ENCODE measurements around the gene TRIP4. TPM values are rescaled to one million over a fixed set of nuclear protein-coding genes. Genes with fewer than 3 reads are reported as not detected.

TRIP4 gene
- total RNA-seq (29.8 and 31.1 TPM in 2 replicates), polyA plus RNA-seq (9.4 and 10.9 TPM in 2 replicates), polyA minus RNA-seq (20.1 and 30.1 TPM in 2 replicates), Bru-seq, nascent RNA (percentile 76 among the genes with signal in this experiment), BruChase-seq, experiment 1, labeled RNA remaining after a 6-hour chase (percentile 66 among the genes with signal in this experiment), BruChase-seq, experiment 2, labeled RNA remaining after a 2-hour chase (percentile 69 among the genes with signal in this experiment)
- 19.5 and 20.1 TPM in 2 replicates for polyA plus RNA-seq (2011; cell fraction: cytosol; rRNA removed)
- 20.3 and 27.1 TPM in 2 replicates for polyA plus RNA-seq (2011; cell fraction: nucleus; rRNA removed)
- polyA plus RNA-seq (2012) = 28.2 and 35.6 TPM in 2 replicates
- 6.2 TPM for polyA minus RNA-seq (2011; cell fraction: cytosol; rRNA and poly(A)+ RNA removed)
- 21.2 and 22.6 TPM in 2 replicates for polyA minus RNA-seq (2011; cell fraction: nucleus; rRNA and poly(A)+ RNA removed)
- long read RNA-seq, transcript TRIP4-201 (13 exons, 2,045 nt) = major isoform, 56 of 76 reads
- long read RNA-seq, partial matches to known transcripts = 3 of 76 reads
- long read RNA-seq, other reads (novel, unspliced or antisense) = 15 of 76 reads

DNA sequence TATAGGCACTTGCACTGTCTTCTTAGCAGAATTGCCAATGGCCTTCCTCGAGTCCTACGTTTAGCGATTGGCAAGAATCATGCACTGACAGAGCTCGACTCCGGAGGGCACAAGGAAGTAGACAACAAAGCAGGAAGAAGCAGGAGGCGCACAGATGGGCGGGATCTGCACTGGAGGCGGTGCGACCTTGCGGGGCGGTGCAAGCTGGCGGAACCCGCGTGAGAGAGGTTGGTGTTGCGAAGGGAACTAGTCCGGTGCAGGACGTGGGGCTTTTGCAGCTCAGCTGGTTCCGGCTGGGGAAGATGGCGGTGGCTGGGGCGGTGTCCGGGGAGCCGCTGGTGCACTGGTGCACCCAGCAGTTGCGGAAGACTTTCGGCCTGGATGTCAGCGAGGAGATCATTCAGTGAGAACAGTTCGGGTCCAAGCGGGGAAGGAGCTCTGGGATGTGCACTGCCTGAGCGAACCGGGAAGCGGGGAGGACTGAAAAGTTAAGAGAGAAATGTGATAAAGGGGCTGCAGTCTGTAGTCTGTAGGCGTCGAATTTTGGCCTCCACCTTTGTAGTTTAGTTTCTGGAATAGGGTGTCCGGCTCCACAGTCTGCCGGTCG lies at the start of gene TRIP4:
Gene TRIP4, plus strand, starts transcription at position 275 of the 607 bp plus-strand sequence. Its CDS starts 28 bp downstream, at position 303.
- H3K9me3 ChIP-seq (replicated peaks; ENCODE audit: control insufficient read depth, insufficient read depth, low read length) = no peaks in the 10 kb centered on the region
- TF ChIP-seq FOS (IDR thresholded peaks at IDR 0.05; ENCODE audit: borderline replicate concordance, insufficient read depth, low read length) (no peak), POLR2AphosphoS5 (IDR thresholded peaks at IDR 0.05; ENCODE audit: insufficient read depth, low read depth, low read length) (peak; percentile 98), POLR2A (IDR thresholded peaks at IDR 0.05; ENCODE audit: low read depth, low read length) (peak; percentile 94), JUN (IDR thresholded peaks at IDR 0.05; ENCODE audit: borderline replicate concordance, insufficient read depth, insufficient read length, low read depth) (no peak), GATA2 (IDR thresholded peaks at IDR 0.05; ENCODE audit: insufficient read depth, insufficient read length, low read depth, low read length) (no peak), MYC (IDR thresholded peaks at IDR 0.05; ENCODE audit: low read depth, low read length) (peak; percentile 47), EZH2 (IDR thresholded peaks at IDR 0.05; ENCODE audit: borderline replicate concordance, low read depth, low read length, severe bottlenecking) (no peak)
- TF ChIP-seq, protein P1, sequence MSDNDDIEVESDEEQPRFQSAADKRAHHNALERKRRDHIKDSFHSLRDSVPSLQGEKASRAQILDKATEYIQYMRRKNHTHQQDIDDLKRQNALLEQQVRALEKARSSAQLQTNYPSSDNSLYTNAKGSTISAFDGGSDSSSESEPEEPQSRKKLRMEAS (IDR thresholded peaks at IDR 0.05; ENCODE audit: insufficient read depth, insufficient read length) = peak; percentile 23
- TF ChIP-seq, protein P2, sequence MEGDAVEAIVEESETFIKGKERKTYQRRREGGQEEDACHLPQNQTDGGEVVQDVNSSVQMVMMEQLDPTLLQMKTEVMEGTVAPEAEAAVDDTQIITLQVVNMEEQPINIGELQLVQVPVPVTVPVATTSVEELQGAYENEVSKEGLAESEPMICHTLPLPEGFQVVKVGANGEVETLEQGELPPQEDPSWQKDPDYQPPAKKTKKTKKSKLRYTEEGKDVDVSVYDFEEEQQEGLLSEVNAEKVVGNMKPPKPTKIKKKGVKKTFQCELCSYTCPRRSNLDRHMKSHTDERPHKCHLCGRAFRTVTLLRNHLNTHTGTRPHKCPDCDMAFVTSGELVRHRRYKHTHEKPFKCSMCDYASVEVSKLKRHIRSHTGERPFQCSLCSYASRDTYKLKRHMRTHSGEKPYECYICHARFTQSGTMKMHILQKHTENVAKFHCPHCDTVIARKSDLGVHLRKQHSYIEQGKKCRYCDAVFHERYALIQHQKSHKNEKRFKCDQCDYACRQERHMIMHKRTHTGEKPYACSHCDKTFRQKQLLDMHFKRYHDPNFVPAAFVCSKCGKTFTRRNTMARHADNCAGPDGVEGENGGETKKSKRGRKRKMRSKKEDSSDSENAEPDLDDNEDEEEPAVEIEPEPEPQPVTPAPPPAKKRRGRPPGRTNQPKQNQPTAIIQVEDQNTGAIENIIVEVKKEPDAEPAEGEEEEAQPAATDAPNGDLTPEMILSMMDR (IDR thresholded peaks at IDR 0.05; ENCODE audit: extremely low read depth in 1 of 2, insufficient read depth in 1 of 2, low read depth in 1 of 2, low read length in 2 of 2) = no peak
- no peaks in the 10 kb centered on the region for H3K9me1 ChIP-seq (replicated peaks; ENCODE audit: control insufficient read depth, extremely low read depth, insufficient read depth, low read length)
- H3K36me3 ChIP-seq (ENCODE audit: control insufficient read depth in 2 of 2, extremely low read depth in 1 of 2, insufficient read depth in 2 of 2, low read length in 2 of 2) = no peaks in the 10 kb centered on the region
- BruUV-seq (replicated peaks) = no TSS peak
- H3K4me3 ChIP-seq (replicated peaks in 1 of 3; ENCODE audit: insufficient read depth in 1 of 3, low read depth in 1 of 3, low read length in 3 of 3) = peak within 1 kb of the TSS; percentile 41 to 92 (median 89)
- intact Hi-C loops (cut with micrococcal nuclease) = loop anchor here (1.0 to 2.0 kb wide), 2 partner anchors 31 to 225 kb away; partner anchors contain the start of genes CSNK1G1 and PPIB
- peak within 1 kb of the TSS; percentile 80 for H3K4me2 ChIP-seq (ENCODE audit: insufficient read depth, low read length)
- FAIRE-seq (peak; percentile 96), DNase-seq (ENCODE audit: low read depth, low spot score) (peak; percentile 98)
- H3K4me1 ChIP-seq (ENCODE audit: control insufficient read depth, extremely low read depth, insufficient read depth, low read length) = peaks cover 7% of the 10 kb centered on the region
- peak within 1 kb of the TSS; percentile 87 for H3K9ac ChIP-seq (replicated peaks; ENCODE audit: extremely low read depth, insufficient read depth, low read length)
- no peaks in the 10 kb centered on the region for H4K20me1 ChIP-seq (replicated peaks; ENCODE audit: control insufficient read depth, extremely low read depth, insufficient read depth, low read length)
- H2AFZ ChIP-seq (ENCODE audit: low read depth, low read length) = peak within 1 kb of the TSS; percentile 94
- H3K79me2 ChIP-seq (ENCODE audit: control insufficient read depth, insufficient read depth, low read length) = peaks cover 25% of the 10 kb centered on the region
- peak within 1 kb of the TSS; percentile 56 for H3K27ac ChIP-seq (ENCODE audit: insufficient read depth, low read depth, low read length)
- dilution Hi-C loops (cut with MboI; ENCODE audit: extremely low pct_ligation_motif_present, low sequenced_read_pairs) = no loop called here
- ChIA-PET POLR2A (interaction anchor here (0.5 to 1.2 kb wide), 8 partner anchors 8 to 1239 kb away, joined by 3 to 8 read pairs (median 3); partner anchors contain the start of gene PPIB), CTCF (interaction anchor here (0.8 to 1.3 kb wide), 9 partner anchors 10 to 341 kb away, joined by 3 to 12 read pairs (median 3); partner anchors contain the start of genes CSNK1G1 and PPIB)
- H3K27me3 ChIP-seq (ENCODE audit: control insufficient read depth in 2 of 2, insufficient read depth in 2 of 2, low read length in 2 of 2) = no peaks in the 10 kb centered on the region

Measured in endothelial cell of umbilical vein (primary cell).